ENCODE results near the gene TERF2IP.

Gene TERF2IP

DNA sequence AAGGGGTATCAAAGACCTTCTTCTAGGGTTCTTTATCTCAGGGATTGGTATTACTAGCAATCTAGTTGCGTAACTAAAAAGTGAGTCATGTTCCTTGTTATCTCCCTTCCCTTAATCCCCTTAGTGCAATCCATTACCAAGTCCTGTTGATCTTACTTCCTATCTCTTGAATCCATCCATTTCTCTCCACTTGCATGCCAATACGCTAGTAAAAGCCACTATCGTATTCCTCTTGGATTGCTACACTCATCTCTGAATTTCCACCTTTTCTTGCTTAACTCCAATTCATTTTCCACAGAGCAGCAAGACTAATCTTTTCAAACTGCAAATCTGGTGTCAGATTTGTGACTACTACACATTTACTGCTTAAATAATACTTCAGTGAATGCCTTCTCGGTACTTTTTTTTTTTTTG lies 22.6 kb upstream of the TERF2IP start:
- Histone ChIP-seq H3K36me3 (ENCODE audit: insufficient read depth, low read length) (peaks cover 30% of the 10 kb centered on the region), H3K9ac (ENCODE audit: low read depth, low read length) (no peak overlapping the region), H3K9me3 (ENCODE audit: control insufficient read depth, insufficient read depth, low read length) (no peaks in the 10 kb centered on the region), H3K4me1 (ENCODE audit: insufficient read depth, low read length) (no peaks in the 10 kb centered on the region)

DNA sequence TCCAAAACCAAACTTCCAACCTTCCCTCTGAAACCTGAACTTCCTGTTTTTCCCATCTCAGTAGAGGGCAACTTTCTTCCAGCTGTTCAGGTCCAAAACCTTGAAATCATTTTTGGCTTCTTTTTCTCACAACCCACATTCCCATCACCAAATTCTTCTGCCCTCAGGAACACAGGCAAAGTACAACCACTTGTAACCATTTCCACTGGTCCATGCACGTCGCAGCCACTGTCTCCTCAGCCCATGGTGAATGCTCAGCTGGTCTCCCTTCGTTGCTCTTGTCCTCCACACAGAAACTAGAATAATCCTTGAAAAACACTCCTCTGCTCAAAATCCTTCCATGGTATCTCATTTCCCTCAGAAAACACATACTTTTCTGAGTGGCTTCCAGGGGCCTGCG lies 20.8 kb upstream of the TERF2IP start:
- no peaks in the 10 kb centered on the region for H3K4me1 ChIP-seq (ENCODE audit: insufficient read depth, low read length)
- no peaks in the 10 kb centered on the region for H3K9me3 ChIP-seq (ENCODE audit: control insufficient read depth, insufficient read depth, low read length)
- H3K36me3 ChIP-seq (ENCODE audit: insufficient read depth, low read length) = peaks cover 43% of the 10 kb centered on the region
- H3K9ac ChIP-seq (ENCODE audit: low read depth, low read length) = no peak overlapping the region

DNA sequence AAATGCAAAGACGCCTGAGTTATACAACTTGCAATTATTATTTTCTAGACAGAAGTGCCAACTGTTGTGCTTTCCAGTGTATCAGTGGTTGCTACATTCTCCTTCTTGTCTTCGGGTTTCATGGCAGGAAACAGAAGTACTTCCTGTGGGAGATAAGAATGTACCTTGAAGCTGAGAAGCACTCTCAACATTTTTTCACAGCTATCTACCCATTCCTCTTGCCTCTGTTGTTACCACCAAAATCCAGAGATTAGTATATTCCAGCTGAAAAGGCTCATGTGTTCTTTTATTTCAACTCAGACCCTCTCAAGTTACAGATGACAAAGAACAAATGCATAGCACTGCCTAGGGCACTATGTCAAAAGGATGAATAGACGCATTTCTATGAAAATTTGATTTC lies 19.7 kb upstream of the TERF2IP start:
- Histone ChIP-seq H3K9me3 (ENCODE audit: control insufficient read depth, insufficient read depth, low read length) (no peaks in the 10 kb centered on the region), H3K9ac (ENCODE audit: low read depth, low read length) (no peak overlapping the region), H3K4me1 (ENCODE audit: insufficient read depth, low read length) (no peaks in the 10 kb centered on the region), H3K36me3 (ENCODE audit: insufficient read depth, low read length) (peaks cover 46% of the 10 kb centered on the region)

DNA sequence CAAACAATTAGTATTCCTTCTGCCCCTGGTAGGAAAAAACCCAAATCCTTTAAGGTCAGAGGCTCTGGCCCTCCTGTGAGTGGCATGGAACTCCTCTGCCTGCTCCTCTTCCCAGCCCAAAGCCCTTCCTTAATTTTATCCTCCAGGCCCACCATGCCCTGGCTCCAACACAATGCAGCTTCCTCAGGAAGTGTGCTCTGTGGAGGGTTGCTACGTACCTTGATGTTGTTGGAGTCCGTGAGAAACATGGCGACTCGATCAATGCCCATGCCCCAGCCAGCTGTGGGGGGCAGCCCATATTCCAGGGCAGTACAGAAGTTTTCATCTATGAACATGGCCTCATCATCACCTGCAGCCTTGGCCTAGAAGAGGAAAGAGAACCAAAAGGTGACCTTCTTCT lies 19.2 kb upstream of the TERF2IP start:
- Histone ChIP-seq H3K4me1 (ENCODE audit: insufficient read depth, low read length) (no peaks in the 10 kb centered on the region), H3K9ac (ENCODE audit: low read depth, low read length) (no peak overlapping the region), H3K9me3 (ENCODE audit: control insufficient read depth, insufficient read depth, low read length) (no peaks in the 10 kb centered on the region), H3K36me3 (ENCODE audit: insufficient read depth, low read length) (peaks cover 51% of the 10 kb centered on the region)

DNA sequence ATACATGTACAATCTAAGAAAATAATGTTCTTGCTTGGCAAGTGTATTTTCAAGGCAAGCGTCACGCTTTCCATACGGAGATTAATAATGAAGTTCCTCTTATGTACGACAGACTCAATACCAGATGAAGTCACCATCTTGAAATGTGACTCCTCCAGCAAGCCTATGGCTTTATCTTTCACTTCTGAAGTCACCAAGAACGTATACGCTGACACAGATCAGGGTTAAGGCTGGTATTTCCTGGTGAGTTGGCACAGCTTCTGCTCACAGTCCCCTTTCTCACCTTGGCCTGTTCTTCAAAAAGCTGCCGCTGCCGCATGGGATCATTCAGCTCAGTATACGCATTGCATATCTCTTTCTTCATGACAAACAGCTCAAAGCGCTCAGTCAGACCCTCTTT lies 18.4 kb upstream of the TERF2IP start:
- H3K9ac ChIP-seq (ENCODE audit: low read depth, low read length) = no peak overlapping the region
- H3K36me3 ChIP-seq (ENCODE audit: insufficient read depth, low read length) = peaks cover 57% of the 10 kb centered on the region
- H3K9me3 ChIP-seq (ENCODE audit: control insufficient read depth, insufficient read depth, low read length) = no peaks in the 10 kb centered on the region
- H3K4me1 ChIP-seq (ENCODE audit: insufficient read depth, low read length) = no peaks in the 10 kb centered on the region

DNA sequence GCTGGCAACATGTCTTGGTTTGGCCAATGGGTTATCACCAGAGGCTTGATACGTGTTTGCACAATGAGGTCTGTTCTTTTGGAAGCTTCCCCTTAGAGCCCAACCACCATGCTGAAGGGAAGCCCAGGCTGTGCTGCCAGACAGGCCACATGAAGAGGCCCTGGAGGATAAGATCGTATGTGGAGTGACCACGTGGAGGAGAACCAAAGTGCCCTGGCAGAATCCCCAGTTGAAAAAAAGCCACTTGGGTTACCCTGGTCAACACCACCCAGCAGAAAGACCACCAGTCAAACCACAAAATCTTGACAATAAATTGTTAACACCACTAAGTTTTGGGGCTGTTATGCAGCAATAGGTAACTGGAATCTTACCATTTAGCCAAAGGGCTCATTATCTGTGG lies 17.5 kb upstream of the TERF2IP start:
- Histone ChIP-seq H3K36me3 (ENCODE audit: insufficient read depth, low read length) (peaks cover 60% of the 10 kb centered on the region), H3K9ac (ENCODE audit: low read depth, low read length) (no peak overlapping the region), H3K9me3 (ENCODE audit: control insufficient read depth, insufficient read depth, low read length) (no peaks in the 10 kb centered on the region), H3K4me1 (ENCODE audit: insufficient read depth, low read length) (no peaks in the 10 kb centered on the region)

DNA sequence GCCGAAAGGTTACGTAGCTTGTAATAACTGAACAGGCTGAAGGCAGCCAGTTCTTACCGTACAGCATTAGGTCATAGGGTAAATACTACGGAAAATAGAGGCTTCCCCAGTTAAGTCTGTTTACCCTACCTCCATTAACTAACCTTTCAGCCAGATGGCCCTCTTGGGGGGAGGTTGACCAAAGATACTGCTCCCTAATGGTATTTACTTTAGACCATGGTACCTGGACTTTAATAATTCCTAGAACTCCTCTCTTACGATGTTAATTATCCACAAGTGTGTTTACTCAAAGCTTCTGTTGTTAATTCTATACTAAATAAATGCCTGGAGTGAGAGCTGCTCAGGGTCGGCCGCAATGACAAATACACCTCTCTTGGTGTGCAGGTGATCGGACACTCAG lies 14.7 kb upstream of the TERF2IP start:
- Histone ChIP-seq H3K4me1 (ENCODE audit: insufficient read depth, low read length) (no peaks in the 10 kb centered on the region), H3K9ac (ENCODE audit: low read depth, low read length) (no peak overlapping the region), H3K9me3 (ENCODE audit: control insufficient read depth, insufficient read depth, low read length) (no peaks in the 10 kb centered on the region), H3K36me3 (ENCODE audit: insufficient read depth, low read length) (peaks cover 69% of the 10 kb centered on the region)

DNA sequence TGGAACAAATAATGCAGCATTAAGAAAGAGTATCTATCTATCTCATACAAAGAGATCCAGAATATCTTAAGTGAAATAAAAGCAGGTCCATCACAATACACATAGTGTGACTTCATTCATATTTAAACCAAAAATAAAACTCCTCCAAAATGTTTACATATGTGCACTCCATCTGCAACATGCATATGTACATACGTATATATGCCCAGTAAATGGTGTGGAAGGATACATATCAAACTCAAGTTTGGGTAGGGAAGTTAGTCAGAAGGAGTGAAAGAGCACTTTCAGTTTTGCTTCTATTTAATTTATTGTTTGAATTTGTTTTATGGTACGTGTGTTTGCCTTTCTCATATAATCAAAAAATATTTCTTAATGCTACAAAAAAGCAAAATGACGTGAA lies 12.5 kb upstream of the TERF2IP start:
- Histone ChIP-seq H3K4me1 (ENCODE audit: insufficient read depth, low read length) (no peaks in the 10 kb centered on the region), H3K36me3 (ENCODE audit: insufficient read depth, low read length) (peaks cover 50% of the 10 kb centered on the region), H3K9ac (ENCODE audit: low read depth, low read length) (no peak overlapping the region), H3K9me3 (ENCODE audit: control insufficient read depth, insufficient read depth, low read length) (no peaks in the 10 kb centered on the region)

DNA sequence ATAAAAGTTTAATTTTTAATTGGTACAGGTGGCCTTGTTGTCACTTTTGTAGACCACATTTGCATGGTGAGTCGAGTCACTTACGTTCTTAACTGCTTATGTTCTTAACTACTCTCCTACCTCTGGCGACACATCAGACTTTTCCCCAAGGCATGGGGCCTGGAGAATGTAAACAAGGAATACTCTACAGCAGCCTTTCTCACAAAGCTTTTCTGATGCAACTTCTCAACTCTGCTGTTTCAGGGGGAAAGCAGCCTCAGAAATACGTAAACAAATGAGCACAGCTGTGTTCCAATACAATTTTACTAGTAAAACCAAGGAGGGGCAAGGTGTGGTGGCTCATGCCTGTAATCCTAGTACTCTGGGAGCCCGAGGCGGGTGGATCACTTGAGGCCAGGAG lies 7.0 kb upstream of the TERF2IP start:
- H3K4me1 ChIP-seq (ENCODE audit: insufficient read depth, low read length) = peaks cover 5% of the 10 kb centered on the region; the same call in 1 of the 2 replicates
- no peaks in the 10 kb centered on the region for H3K9me3 ChIP-seq (ENCODE audit: control insufficient read depth, insufficient read depth, low read length)
- peaks cover 34% of the 10 kb centered on the region for H3K36me3 ChIP-seq (ENCODE audit: insufficient read depth, low read length)
- H3K9ac ChIP-seq (ENCODE audit: low read depth, low read length) = no peak overlapping the region

DNA sequence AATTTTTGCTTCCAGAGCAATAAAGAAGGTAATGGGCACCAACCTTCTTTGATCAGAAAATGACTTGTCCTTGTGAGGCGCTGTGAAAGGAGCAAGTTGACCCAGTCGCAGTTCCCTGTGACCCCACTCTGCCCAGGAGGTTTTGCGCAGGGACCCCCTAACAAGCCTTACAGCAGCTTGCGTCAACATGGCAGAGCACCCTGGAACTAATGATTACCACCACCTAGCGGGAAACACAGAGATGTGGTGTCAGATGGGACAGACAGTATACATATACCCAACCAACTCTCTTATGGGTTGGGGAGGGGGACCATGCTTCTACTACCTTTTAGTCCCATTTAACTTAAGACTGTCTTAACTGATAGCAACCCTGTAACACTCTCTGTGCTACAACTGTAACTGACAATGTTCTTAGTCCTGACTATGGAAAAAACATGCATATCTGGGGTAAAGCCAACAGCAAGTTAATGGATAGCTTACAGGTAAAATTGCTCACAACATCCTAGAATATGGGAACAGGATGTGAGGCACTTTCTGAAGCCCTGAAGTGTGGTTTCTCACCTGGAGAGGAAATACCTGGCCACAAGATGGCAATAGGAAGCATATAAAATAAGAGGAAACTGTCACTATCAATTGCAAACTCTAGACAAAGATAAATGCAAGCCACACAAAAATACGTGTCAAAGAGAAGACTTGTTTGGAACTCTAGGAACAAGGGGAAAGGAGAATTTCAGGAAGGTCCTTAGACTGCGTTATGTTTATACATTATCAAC lies 3.1 kb upstream of the TERF2IP start:
- no peak overlapping the region for H3K9ac ChIP-seq (ENCODE audit: low read depth, low read length)
- H3K4me1 ChIP-seq (ENCODE audit: insufficient read depth, low read length) = peaks cover 5% of the 10 kb centered on the region; the same call in 1 of the 2 replicates
- peaks cover 21% of the 10 kb centered on the region for H3K36me3 ChIP-seq (ENCODE audit: insufficient read depth, low read length)
- H3K9me3 ChIP-seq (ENCODE audit: control insufficient read depth, insufficient read depth, low read length) = no peaks in the 10 kb centered on the region; the same call in 1 of the 2 replicates

DNA sequence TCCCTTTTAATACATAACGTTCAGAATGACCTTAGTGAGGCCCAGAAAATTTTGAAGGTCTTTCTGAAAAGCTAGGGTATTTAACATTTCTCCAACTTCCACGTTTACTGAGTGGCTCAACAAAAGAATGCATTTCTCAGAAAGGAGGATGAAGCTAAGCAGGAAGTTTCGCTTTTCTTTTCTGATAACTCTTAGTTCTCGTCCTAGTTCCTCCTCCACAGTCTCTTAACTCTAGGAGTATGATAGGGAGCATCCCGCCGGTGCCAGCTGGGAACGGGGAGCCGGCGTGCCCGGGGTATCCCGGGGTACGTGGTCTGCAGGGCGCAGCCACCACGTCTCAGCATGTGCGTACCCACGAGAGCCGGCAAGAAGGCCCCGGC lies 471 bp upstream of the TERF2IP start:
- H3K4me1 ChIP-seq (ENCODE audit: insufficient read depth, low read length) = peaks cover 5% of the 10 kb centered on the region; the same call in 1 of the 2 replicates
- H3K36me3 ChIP-seq (ENCODE audit: insufficient read depth, low read length) = peaks cover 13% of the 10 kb centered on the region
- H3K9ac ChIP-seq (ENCODE audit: low read depth, low read length) = peak overlapping the region; percentile 98
- no peaks in the 10 kb centered on the region; the same call in 1 of the 2 replicates for H3K9me3 ChIP-seq (ENCODE audit: control insufficient read depth, insufficient read depth, low read length)

DNA sequence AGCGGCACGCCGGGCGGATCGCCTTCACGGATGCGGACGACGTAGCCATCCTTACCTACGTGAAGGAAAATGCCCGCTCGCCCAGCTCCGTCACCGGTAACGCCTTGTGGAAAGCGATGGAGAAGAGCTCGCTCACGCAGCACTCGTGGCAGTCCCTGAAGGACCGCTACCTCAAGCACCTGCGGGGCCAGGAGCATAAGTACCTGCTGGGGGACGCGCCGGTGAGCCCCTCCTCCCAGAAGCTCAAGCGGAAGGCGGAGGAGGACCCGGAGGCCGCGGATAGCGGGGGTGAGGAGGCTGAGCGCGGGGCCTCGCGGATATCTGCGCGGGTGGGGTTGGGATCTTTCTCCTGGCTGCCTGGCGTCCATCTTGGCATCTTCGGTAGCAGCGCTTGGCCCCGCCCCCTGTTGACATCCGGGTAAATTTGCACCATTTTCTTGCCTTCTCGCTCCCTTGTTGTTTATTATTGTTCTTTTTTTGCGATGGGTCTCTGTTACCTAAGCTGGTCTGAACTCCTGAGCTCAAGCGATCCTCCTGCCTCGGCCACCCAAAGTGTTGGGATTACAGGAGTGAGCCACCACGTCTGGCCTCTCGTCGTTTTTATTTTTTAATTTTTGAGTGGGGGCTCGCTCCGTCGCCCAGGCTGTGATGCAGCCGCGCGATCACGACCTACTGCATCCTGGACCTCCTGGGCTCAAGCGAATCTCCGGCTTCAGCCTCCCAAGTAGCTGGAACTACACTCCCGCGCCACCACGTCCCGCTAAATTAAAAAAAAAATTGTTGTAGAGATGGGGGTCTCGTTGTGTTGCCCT lies 898 bp downstream of the TERF2IP start:
- Histone ChIP-seq H3K4me1 (ENCODE audit: insufficient read depth, low read length) (peaks cover 5% of the 10 kb centered on the region; the same call in 1 of the 2 replicates), H3K36me3 (ENCODE audit: insufficient read depth, low read length) (peaks cover 10% of the 10 kb centered on the region), H3K9ac (ENCODE audit: low read depth, low read length) (peak overlapping the region; percentile 98), H3K9me3 (ENCODE audit: control insufficient read depth, insufficient read depth, low read length) (no peaks in the 10 kb centered on the region; the same call in 1 of the 2 replicates)

DNA sequence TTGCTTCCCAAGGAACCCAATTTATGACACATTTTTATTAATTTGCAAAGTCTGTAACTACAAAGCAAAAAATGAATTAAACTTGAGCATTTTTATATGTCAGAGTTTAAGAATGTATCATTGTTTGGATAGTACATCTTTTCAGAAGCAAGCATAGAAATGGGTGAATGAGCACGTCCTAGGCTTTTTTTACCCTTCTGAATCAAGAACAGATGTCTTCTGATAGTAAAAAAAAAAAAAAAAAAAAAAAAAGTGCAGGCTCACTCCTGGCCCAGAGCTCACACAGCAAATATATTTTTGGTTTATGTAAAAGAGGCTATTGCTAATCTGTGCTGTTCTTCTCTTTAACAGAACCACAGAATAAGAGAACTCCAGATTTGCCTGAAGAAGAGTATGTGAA lies 6.3 kb downstream of the TERF2IP start:
- Histone ChIP-seq H3K36me3 (ENCODE audit: insufficient read depth, low read length) (peaks cover 6% of the 10 kb centered on the region), H3K4me1 (ENCODE audit: insufficient read depth, low read length) (no peaks in the 10 kb centered on the region), H3K9me3 (ENCODE audit: control insufficient read depth, insufficient read depth, low read length) (no peaks in the 10 kb centered on the region; the same call in 1 of the 2 replicates), H3K9ac (ENCODE audit: low read depth, low read length) (no peak overlapping the region)

DNA sequence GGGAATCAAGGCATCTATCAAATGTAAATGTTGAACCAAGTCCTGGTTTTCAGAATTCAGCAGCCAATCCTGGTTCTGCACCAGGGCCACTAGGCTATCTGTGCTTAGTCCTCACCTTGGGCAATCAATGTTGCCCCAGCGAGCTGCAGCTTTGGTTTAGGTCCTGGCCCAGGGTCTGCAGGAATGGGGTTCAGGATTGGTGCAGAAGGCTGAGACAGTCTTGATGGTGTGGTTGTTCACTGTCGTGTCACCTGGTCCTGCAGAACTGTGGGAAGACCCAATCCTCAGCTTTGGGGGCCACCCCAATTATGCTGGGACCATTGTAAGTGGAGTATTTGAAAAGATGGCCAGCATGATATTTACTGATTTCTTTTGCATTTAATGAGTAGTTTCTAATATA lies 10.6 kb downstream of the TERF2IP start:
- peaks cover 6% of the 10 kb centered on the region for H3K36me3 ChIP-seq (ENCODE audit: insufficient read depth, low read length)
- no peaks in the 10 kb centered on the region for H3K4me1 ChIP-seq (ENCODE audit: insufficient read depth, low read length)
- no peaks in the 10 kb centered on the region for H3K9me3 ChIP-seq (ENCODE audit: control insufficient read depth, insufficient read depth, low read length)
- no peak overlapping the region for H3K9ac ChIP-seq (ENCODE audit: low read depth, low read length)

DNA sequence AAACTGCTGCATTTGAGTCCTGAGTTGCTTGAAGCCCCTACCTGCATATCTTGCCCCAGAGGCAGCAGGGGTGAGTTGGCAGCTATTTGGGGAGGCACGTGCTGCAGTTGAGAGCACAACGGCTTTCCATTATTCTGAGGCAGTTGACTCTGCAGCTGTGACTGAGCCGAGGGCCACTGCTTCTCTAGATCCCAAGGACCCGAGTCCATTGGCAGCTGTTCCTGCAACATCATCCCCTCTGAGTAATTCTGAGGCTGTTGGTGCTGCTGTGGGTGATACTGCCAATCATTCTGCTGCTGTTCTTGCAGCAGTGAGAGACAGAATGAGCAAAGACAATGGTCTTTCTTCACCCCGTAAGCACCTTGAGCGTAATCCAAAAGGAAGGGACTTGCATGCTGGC lies 12.7 kb downstream of the TERF2IP start:
- Histone ChIP-seq H3K36me3 (ENCODE audit: insufficient read depth, low read length) (peaks cover 6% of the 10 kb centered on the region), H3K9ac (ENCODE audit: low read depth, low read length) (no peak overlapping the region), H3K9me3 (ENCODE audit: control insufficient read depth, insufficient read depth, low read length) (no peaks in the 10 kb centered on the region), H3K4me1 (ENCODE audit: insufficient read depth, low read length) (no peaks in the 10 kb centered on the region)

Data from ES-I3 (cell line).